ENCODE measurements around the gene TLR6. TPM values are rescaled to one million over a fixed set of nuclear protein-coding genes. Genes with fewer than 3 reads are reported as not detected.
"Not testable (repeated sequence)": the region's sequence is repeated elsewhere in the genome, so short reads cannot be mapped to it uniquely, and the experiment has no call there.

TLR6 gene
- total and polyA plus RNA-seq, 2 of the 8 experiments (the other 6 are each of a cell fraction or from before 2014, with no cell fraction given): 0.02 to 0.09 TPM

DNA sequence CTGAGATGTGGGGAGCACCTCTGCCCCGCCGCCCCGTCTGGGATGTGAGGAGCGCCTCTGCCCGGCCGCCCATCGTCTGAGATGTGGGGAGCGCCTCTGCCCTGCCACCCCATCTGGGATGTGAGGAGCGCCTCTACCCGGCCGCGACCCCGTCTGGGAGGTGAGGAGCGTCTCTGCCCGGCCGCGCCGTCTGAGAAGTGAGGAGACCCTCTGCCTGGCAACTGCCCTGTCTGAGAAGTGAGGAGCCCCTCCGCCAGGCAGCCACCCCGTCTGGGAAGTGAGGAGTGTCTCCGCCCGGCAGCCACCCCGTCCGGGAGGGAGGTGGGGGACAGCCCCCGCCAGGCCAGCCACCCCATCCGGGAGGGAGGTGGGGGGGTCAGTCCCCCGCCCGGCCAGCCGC lies 49.2 kb downstream of the TLR6 start:
- H3K4me3 ChIP-seq (ENCODE audit: extremely low read depth in 1 of 4, insufficient read depth in 2 of 4, low read depth in 3 of 4, low read length in 4 of 4); H3K4me1 ChIP-seq (replicated peaks in 1 of 4; ENCODE audit: control insufficient read depth in 3 of 4, insufficient read depth in 4 of 4, low read length in 3 of 4); H3K4me2 ChIP-seq (ENCODE audit: insufficient read depth in 1 of 2, low read depth in 2 of 2, low read length in 2 of 2); H3K27ac ChIP-seq (ENCODE audit: low read depth, low read length); H2BK12ac ChIP-seq (ENCODE audit: low read depth, low read length); H3K23ac ChIP-seq (ENCODE audit: insufficient read length); H4K20me1 ChIP-seq (replicated peaks in 1 of 2; ENCODE audit: control insufficient read depth in 1 of 2, insufficient read depth in 2 of 2, low read length in 2 of 2); H3K36me3 ChIP-seq (ENCODE audit: control insufficient read depth in 2 of 4, insufficient read depth in 4 of 4, low read length in 3 of 4); POLR2A ChIA-PET (ENCODE audit: partially characterized antibody); DNase-seq (ENCODE audit: low read depth in 1 of 2, low spot score in 2 of 2); H3K56ac ChIP-seq (replicated peaks; ENCODE audit: insufficient read length, low read depth, low read length); FAIRE-seq; H3K4ac ChIP-seq (replicated peaks; ENCODE audit: insufficient read length, low read depth, low read length); H2BK120ac ChIP-seq (replicated peaks; ENCODE audit: low read depth, low read length); H3K18ac ChIP-seq (ENCODE audit: extremely low read depth, low read length); H3K14ac ChIP-seq (ENCODE audit: insufficient read length); CTCF ChIA-PET (ENCODE audit: partially characterized antibody); H2BK5ac ChIP-seq (ENCODE audit: low read depth, low read length); H3K27me3 ChIP-seq (replicated peaks in 1 of 4; ENCODE audit: control insufficient read depth in 3 of 4, extremely low read depth in 1 of 4, insufficient read depth in 3 of 4, low read length in 3 of 4); H4K8ac ChIP-seq (ENCODE audit: extremely low read depth, insufficient read depth, low read length); H3K9ac ChIP-seq (replicated peaks in 1 of 4; ENCODE audit: extremely low read depth in 1 of 4, low read depth in 3 of 4, low read length in 3 of 4); H3K79me1 ChIP-seq (ENCODE audit: low read depth, low read length); H3K23me2 ChIP-seq (ENCODE audit: low read depth, low read length); H2AFZ ChIP-seq (ENCODE audit: low read length); H4K91ac ChIP-seq (replicated peaks; ENCODE audit: insufficient read length, low read length); H2AK5ac ChIP-seq (ENCODE audit: low read depth, low read length); H3K79me2 ChIP-seq (ENCODE audit: control insufficient read depth in 1 of 2, insufficient read depth in 2 of 2, low read length in 2 of 2); H2BK15ac ChIP-seq (ENCODE audit: low read length); H2BK20ac ChIP-seq (ENCODE audit: low read length); H4K5ac ChIP-seq (ENCODE audit: insufficient read length, low read depth, low read length): not testable (repeated sequence)
- H3K9me3 ChIP-seq (ENCODE audit: insufficient read depth in 2 of 2, low read depth in 1 of 2, low read length in 1 of 2): peaks cover 7 to 19% of the 10 kb centered on the region in 2 experiments
- WGBS, 2 experiments (ENCODE audit: extremely low coverage in 1 of 2, insufficient coverage in 1 of 2, insufficient read length in 1 of 2, insufficient replicate concordance in 2 of 2, low coverage in 1 of 2, low lambda C conversion rate in 2 of 2, missing lambda C conversion rate in 1 of 2): 88% methylated on average over 11 of the region's 29 CpGs; no CpG with 5 or more reads in 1 of the 2 experiments

DNA sequence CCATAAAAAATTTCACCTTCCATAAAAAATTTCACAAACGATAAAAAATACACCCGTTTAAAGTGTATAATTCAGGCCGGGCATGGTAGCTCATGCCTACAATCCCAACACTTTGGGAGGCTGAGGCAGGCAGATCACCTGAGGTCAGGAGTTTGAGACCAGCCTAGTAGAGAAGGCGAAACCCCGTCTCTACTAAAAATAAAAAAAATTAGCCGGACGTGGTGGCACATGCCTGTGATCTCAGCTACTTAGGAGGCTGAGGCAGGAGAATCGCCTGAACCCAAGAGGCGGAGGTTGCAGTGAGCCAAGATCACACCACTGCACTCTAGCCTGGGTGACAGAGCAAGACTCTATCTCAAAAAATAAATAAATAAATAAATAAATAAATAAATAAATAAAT lies 50.4 kb downstream of the TLR6 start:
- H3K23me2 ChIP-seq (ENCODE audit: low read depth, low read length); H3K4me1 ChIP-seq (replicated peaks in 1 of 4; ENCODE audit: control insufficient read depth in 3 of 4, insufficient read depth in 4 of 4, low read length in 3 of 4); H2BK12ac ChIP-seq (ENCODE audit: low read depth, low read length); H4K20me1 ChIP-seq (replicated peaks in 1 of 2; ENCODE audit: control insufficient read depth in 1 of 2, insufficient read depth in 2 of 2, low read length in 2 of 2); H4K5ac ChIP-seq (ENCODE audit: insufficient read length, low read depth, low read length); FAIRE-seq; H2AFZ ChIP-seq (ENCODE audit: low read length); DNase-seq (ENCODE audit: low read depth in 1 of 2, low spot score in 2 of 2); H2AK5ac ChIP-seq (ENCODE audit: low read depth, low read length); H3K4ac ChIP-seq (replicated peaks; ENCODE audit: insufficient read length, low read depth, low read length); H3K27me3 ChIP-seq (replicated peaks in 1 of 4; ENCODE audit: control insufficient read depth in 3 of 4, extremely low read depth in 1 of 4, insufficient read depth in 3 of 4, low read length in 3 of 4); H2BK20ac ChIP-seq (ENCODE audit: low read length); H4K91ac ChIP-seq (replicated peaks; ENCODE audit: insufficient read length, low read length); H3K56ac ChIP-seq (replicated peaks; ENCODE audit: insufficient read length, low read depth, low read length); H4K8ac ChIP-seq (ENCODE audit: extremely low read depth, insufficient read depth, low read length); H2BK15ac ChIP-seq (ENCODE audit: low read length); H2BK5ac ChIP-seq (ENCODE audit: low read depth, low read length); H3K27ac ChIP-seq (ENCODE audit: low read depth, low read length); H3K79me1 ChIP-seq (ENCODE audit: low read depth, low read length); H3K23ac ChIP-seq (ENCODE audit: insufficient read length); H3K14ac ChIP-seq (ENCODE audit: insufficient read length); H2BK120ac ChIP-seq (replicated peaks; ENCODE audit: low read depth, low read length); POLR2A ChIA-PET (ENCODE audit: partially characterized antibody); H3K4me2 ChIP-seq (ENCODE audit: insufficient read depth in 1 of 2, low read depth in 2 of 2, low read length in 2 of 2); H3K36me3 ChIP-seq (ENCODE audit: control insufficient read depth in 2 of 4, insufficient read depth in 4 of 4, low read length in 3 of 4); H3K18ac ChIP-seq (ENCODE audit: extremely low read depth, low read length); H3K4me3 ChIP-seq (ENCODE audit: extremely low read depth in 1 of 4, insufficient read depth in 2 of 4, low read depth in 3 of 4, low read length in 4 of 4); H3K9ac ChIP-seq (replicated peaks in 1 of 4; ENCODE audit: extremely low read depth in 1 of 4, low read depth in 3 of 4, low read length in 3 of 4); H3K79me2 ChIP-seq (ENCODE audit: control insufficient read depth in 1 of 2, insufficient read depth in 2 of 2, low read length in 2 of 2): not testable (repeated sequence)
- CTCF ChIA-PET (ENCODE audit: partially characterized antibody): interaction anchor here (1.3 kb wide), 1 partner anchor 24 kb away, joined by 3 read pairs; the partner anchor contains the start of gene TLR10
- 93 to 100% methylated on average over 2 to 9 of the region's 9 CpGs for WGBS, 2 experiments (ENCODE audit: extremely low coverage in 1 of 2, insufficient coverage in 1 of 2, insufficient read length in 1 of 2, insufficient replicate concordance in 2 of 2, low coverage in 1 of 2, low lambda C conversion rate in 2 of 2, missing lambda C conversion rate in 1 of 2)
- peaks cover 12 to 23% of the 10 kb centered on the region in 2 experiments for H3K9me3 ChIP-seq (ENCODE audit: insufficient read depth in 2 of 2, low read depth in 1 of 2, low read length in 1 of 2)
